GM18868 (cell line): ENCODE measurements around the gene ITPKB.

Experiments
- ATAC-seq: cut with Tn5 transposase; IDR thresholded peaks from one replicate; pipeline ENCODE4 v1.9.1; 2021; ENCODE audit warnings: mild to moderate bottlenecking, moderate library complexity; ENCODE audit not compliant: unreplicated experiment

Gene ITPKB

GRCh38 chr1:226672339-226672762, 66.7 kb downstream of the ITPKB start:
- ATAC-seq = no peak

DNA sequence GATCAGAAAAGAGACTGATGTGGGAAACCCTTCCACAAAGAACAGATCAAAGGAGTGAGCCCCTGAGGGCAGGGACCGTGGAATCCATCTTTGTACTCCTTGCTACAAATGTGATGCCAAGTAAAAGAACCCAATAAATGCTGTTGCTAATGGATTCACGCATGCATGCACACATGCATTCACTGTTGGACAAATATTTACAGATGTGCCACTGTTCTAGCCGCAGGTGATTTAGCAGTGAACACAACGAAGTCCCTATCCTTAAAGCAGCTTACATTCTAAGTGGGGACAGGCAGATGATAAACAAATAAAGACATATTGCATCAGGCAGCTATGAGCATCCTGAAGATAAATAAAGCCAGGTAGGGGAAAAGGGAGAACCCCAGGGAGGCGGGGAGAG, 67.8 kb downstream of the ITPKB start:
- no peak for ATAC-seq

GRCh38 chr1:226670073-226670472, 69.0 kb downstream of the ITPKB start:
- no peak for ATAC-seq

DNA sequence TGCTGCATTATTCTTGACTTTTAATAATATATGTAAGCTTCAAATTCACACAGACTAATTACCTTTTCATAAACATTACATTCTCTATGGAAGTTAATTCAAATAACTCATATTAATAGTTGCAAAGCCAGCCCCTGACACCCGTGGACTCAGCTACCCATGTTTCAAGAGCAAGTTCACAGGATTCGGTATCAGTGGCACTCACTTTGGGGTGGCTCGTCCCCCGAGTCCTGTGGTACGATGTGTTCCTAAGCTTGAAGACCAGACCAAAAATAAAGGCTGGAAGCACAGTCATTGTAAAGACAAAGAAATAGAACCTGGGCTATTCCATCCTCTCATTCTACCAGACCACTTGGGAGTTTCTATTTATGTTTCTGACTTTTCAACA, 70.9 kb downstream of the ITPKB start:
- no peak for ATAC-seq

DNA sequence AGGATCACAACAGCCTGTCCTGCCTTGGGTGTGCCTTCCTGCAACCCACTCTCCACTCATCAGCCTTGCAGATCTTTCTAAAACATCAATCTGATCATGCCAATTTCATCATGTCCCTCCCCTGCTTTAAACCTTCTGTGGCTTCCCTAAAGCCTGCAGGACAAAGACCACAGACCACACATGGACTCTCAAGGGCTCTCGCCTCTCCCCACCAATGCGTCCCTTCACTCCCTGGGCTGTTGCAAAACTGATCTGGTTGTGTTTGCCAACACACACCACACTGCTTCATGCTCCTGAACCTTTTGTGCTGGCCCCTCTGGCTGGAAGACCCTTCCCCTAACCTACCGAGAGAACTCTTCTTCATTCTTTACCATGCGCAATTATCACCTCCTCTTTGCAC, 72.4 kb downstream of the ITPKB start:
- ATAC-seq = no peak

- ATAC-seq = no peak
Observed at GRCh38 chr1:226666164-226666506, 72.9 kb downstream of the ITPKB start.

- no peak for ATAC-seq
Observed at GRCh38 chr1:226665505-226666163, 73.4 kb downstream of the ITPKB start.

GRCh38 chr1:226664413-226665101, 74.5 kb downstream of the ITPKB start:
- ATAC-seq = no peak

GRCh38 chr1:226663327-226663704, 75.8 kb downstream of the ITPKB start:
- ATAC-seq = no peak

- peak; percentile 93 for ATAC-seq
Observed at GRCh38 chr1:226662642-226663326, 76.3 kb downstream of the ITPKB start.

GRCh38 chr1:226661965-226662364, 77.1 kb downstream of the ITPKB start:
- no peak for ATAC-seq

GRCh38 chr1:226661271-226661670, 77.8 kb downstream of the ITPKB start:
- ATAC-seq = no peak

GRCh38 chr1:226660410-226661182, 78.5 kb downstream of the ITPKB start:
- no peak for ATAC-seq

GRCh38 chr1:226659641-226660040, 79.4 kb downstream of the ITPKB start:
- ATAC-seq = no peak

- no peak for ATAC-seq
Observed at GRCh38 chr1:226659136-226659535, 79.9 kb downstream of the ITPKB start.

DNA sequence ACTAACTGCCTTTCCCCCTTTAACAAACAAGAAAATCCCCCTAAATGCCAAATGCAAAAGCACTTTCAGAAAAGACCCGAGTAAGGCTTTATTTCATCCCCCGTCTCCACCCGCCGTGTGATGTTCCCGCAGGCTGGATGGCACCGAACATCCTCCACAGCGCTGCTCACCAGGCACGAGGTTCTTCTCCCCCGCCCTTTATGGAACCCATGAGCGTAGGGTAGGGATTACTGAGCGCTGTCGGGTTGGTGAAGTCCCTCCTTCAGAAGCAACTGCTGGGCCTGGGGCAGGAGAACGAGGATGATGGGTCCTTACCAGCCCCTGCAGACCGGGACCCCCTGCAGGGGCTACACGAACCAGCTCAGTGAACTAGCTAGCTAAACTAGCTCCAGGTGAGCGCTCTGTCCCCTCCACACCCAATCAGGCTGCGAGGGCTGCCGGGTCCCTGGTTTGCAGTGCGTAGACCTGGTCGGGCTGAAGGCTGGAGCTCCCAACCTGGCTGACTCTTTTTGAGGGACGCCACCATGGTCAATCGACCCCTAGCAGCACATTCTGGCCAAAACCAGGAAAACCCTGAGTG, 80.4 kb downstream of the ITPKB start:
- no peak for ATAC-seq

DNA sequence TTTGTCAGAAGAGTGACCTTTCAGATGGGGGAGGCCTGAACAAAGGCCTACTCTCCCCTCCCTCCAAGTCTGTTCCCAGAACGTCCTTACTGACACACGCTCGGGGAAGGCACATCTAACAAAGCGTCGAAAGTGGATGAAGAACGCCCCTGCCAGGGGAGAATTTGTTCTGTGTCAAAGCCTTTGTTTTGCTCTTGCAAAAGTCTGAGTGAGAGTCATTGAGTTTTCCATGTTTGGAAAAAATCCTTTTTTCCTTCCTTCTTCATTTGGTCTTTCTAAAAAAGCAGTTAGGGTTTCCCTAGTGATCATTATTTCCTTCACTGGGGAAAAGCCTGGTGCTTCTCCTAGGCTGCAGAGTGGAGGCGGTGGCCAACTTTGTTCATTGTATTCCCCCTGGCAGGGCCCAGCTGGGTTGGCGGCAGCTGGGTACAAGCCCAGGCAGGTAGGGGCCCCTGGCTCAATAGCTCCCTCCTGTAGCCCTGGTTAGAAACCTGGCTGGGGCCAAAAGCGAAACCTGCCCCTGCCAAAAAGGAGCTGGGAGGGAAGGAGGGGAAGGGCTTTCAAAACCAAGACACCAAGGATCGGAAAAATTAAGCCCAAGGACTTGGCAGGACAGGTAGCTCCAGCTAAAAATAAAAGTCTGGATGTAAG, 81.1 kb downstream of the ITPKB start:
- ATAC-seq = no peak

GRCh38 chr1:226656601-226657277, 82.3 kb downstream of the ITPKB start:
- ATAC-seq = no peak

DNA sequence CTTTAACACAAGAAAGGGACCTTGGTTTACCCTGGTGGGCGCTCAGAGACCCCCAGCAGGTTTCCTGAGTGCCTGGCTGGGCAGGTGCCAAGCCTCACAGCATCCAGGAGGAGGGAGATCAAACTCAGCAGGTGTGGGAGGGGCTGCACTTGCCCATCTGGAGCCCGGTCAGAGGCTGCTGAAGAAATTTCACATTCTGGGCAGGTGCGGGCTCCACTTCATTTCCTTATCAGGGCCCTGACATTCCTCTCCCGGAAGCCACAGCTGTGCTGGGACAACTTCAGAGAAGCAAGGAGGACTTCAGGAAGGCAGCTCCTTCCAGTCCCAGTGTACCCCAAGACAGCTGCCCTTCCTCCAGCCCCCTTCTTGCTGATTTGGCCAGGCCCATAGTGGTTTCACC, 82.9 kb downstream of the ITPKB start:
- ATAC-seq = no peak
